GM21528 (cell line): ENCODE measurements around the gene HEXD.
"Not testable (repeated sequence)": the region's sequence is repeated elsewhere in the genome, so short reads cannot be mapped to it uniquely, and the experiment has no call there.

Experiments
- ATAC-seq: cut with Tn5 transposase; IDR thresholded peaks from one replicate; pipeline ENCODE4 v1.9.1; 2021; ENCODE audit warnings: mild to moderate bottlenecking, moderate library complexity; ENCODE audit not compliant: unreplicated experiment, low FRiP score

Gene HEXD

GRCh38 chr17:82452162-82452561 lies 34.0 kb downstream of the HEXD start:
- no peak for ATAC-seq

GRCh38 chr17:82453151-82453550 lies 35.0 kb downstream of the HEXD start:
- not testable (repeated sequence) for ATAC-seq

GRCh38 chr17:82453706-82454105 lies 35.6 kb downstream of the HEXD start:
- ATAC-seq, result not testable (repeated sequence)

- ATAC-seq, result no peak
Observed at GRCh38 chr17:82457073-82457928, 39.2 kb downstream of the HEXD start.

GRCh38 chr17:82457929-82458178 lies 39.7 kb downstream of the HEXD start:
- ATAC-seq, result no peak

- peak; percentile 94 for ATAC-seq
Observed at GRCh38 chr17:82458179-82458884, 40.2 kb downstream of the HEXD start, which contains the start of gene NARF. Gene NARF, plus strand, starts transcription at chr17:82458741. Its CDS starts 63 bp downstream, at chr17:82458804.

GRCh38 chr17:82458885-82459424 lies 40.8 kb downstream of the HEXD start:
- peak; percentile 15 for ATAC-seq

- ATAC-seq, result not testable (repeated sequence)
Observed at GRCh38 chr17:82459936-82460335, 41.8 kb downstream of the HEXD start.

- ATAC-seq, result no peak
Observed at GRCh38 chr17:82461827-82462524, 43.8 kb downstream of the HEXD start.

- ATAC-seq, result no peak
Observed at GRCh38 chr17:82463391-82463790, 45.2 kb downstream of the HEXD start.

GRCh38 chr17:82463925-82464566 lies 45.9 kb downstream of the HEXD start:
- no peak for ATAC-seq

- no peak for ATAC-seq
Observed at GRCh38 chr17:82464567-82464929, 46.4 kb downstream of the HEXD start.

GRCh38 chr17:82465023-82465603 lies 47.0 kb downstream of the HEXD start:
- no peak for ATAC-seq

- ATAC-seq, result no peak
Observed at GRCh38 chr17:82468692-82469091, 50.5 kb downstream of the HEXD start.

GRCh38 chr17:82470065-82470464 lies 51.9 kb downstream of the HEXD start:
- no peak for ATAC-seq

GRCh38 chr17:82474223-82475010 lies 56.3 kb downstream of the HEXD start:
- ATAC-seq, result no peak

GRCh38 chr17:82475458-82475857 lies 57.3 kb downstream of the HEXD start:
- ATAC-seq, result no peak

GRCh38 chr17:82477934-82478333 lies 59.8 kb downstream of the HEXD start:
- ATAC-seq, result no peak

GRCh38 chr17:82479602-82480001 lies 61.5 kb downstream of the HEXD start:
- ATAC-seq, result no peak
